DND-41 (cell line): ENCODE data around the gene NXPE2.
A peak's percentile ranks its signal among the peaks of the same experiment; 100 is the strongest.

Experiments
- ATAC-seq: fragments of 200-7000 bp; cut with Tn5 transposase; 3 replicates; pipeline ENCODE4 v1.9.1; 2021; ENCODE audit warnings: low read depth; ENCODE audit not compliant: insufficient read depth
- DNase-seq: peaks from one replicate; pipeline ENCODE4 v3.0.0-alpha.2; 2020
- H2AFZ ChIP-seq: 2 replicates; pipeline ENCODE4 v1.6.0; 2012; ENCODE audit warnings: low read depth, low read length
- H3K27ac ChIP-seq: 2 replicates; pipeline ENCODE4 v1.5.1; 2012; ENCODE audit warnings: low read length, inconsistent platforms
- H3K27me3 ChIP-seq: fragments of 200-600 bp; sonication (generic); 2 replicates; pipeline ENCODE4 v1.6.0; 2012; ENCODE audit warnings: low read length, mild to moderate bottlenecking, inconsistent platforms; ENCODE audit not compliant: insufficient read depth, poor library complexity
- H3K36me3 ChIP-seq: 2 replicates; pipeline ENCODE4 v1.5.1; 2012; ENCODE audit warnings: low read length, inconsistent platforms; ENCODE audit not compliant: insufficient read depth
- H3K4me1 ChIP-seq: 2 replicates; pipeline ENCODE4 v1.5.1; 2012; ENCODE audit warnings: mild to moderate bottlenecking, low read length; ENCODE audit not compliant: insufficient read depth
- H3K4me2 ChIP-seq: 2 replicates; pipeline ENCODE4 v1.6.0; 2012; ENCODE audit warnings: mild to moderate bottlenecking, moderate library complexity, low read length, inconsistent platforms; ENCODE audit not compliant: insufficient read depth
- H3K4me3 ChIP-seq, 2 experiments: fragments of 200-600 bp in 1 of 2; shearing (Covaris generic) in 1 of 2; 2 replicates each; pipeline ENCODE4 v1.5.1; 2012 to 2016; ENCODE audit warnings: inconsistent platforms in 2 of 2, low read length in 2 of 2, mild to moderate bottlenecking in 2 of 2, low read depth in 1 of 2, moderate library complexity in 1 of 2
- H3K79me2 ChIP-seq: 2 replicates; pipeline ENCODE4 v1.6.0; 2012; ENCODE audit warnings: low read length, inconsistent platforms; ENCODE audit not compliant: insufficient read depth
- H3K9ac ChIP-seq: 2 replicates; pipeline ENCODE4 v1.6.0; 2012; ENCODE audit warnings: low read depth, mild to moderate bottlenecking, inconsistent platforms, low read length, moderate library complexity
- H3K9me3 ChIP-seq: 2 replicates; pipeline ENCODE4 v1.5.1; 2012; ENCODE audit warnings: low read length, moderate library complexity, mild to moderate bottlenecking, inconsistent platforms; ENCODE audit not compliant: insufficient read depth, severe bottlenecking
- H4K20me1 ChIP-seq: 2 replicates; pipeline ENCODE4 v1.6.0; 2012; ENCODE audit warnings: low read length; ENCODE audit not compliant: insufficient read depth
- EZH2 ChIP-seq: IDR thresholded peaks from 3 replicates; pipeline ENCODE4 v1.6.1; 2012; ENCODE audit warnings: borderline replicate concordance, low read depth, mild to moderate bottlenecking, moderate library complexity, low read length, inconsistent platforms; ENCODE audit not compliant: severe bottlenecking
- TF ChIP-seq, protein P1 (sequence below): IDR thresholded peaks from 2 replicates; pipeline ENCODE4 v1.5.1; 2012; ENCODE audit warnings: borderline replicate concordance, low read length, moderate library complexity, mild to moderate bottlenecking; ENCODE audit not compliant: poor library complexity, severe bottlenecking; ENCODE audit errors: extremely low read depth

The NXPE2 gene

GRCh38 chr11:114651145-114651718 is 27.1 kb upstream of the NXPE2 start:
- Histone ChIP-seq H3K36me3 (no peaks in the 10 kb centered on the region), H3K4me3 (no peak overlapping the region), H3K27me3 (no peaks in the 10 kb centered on the region), H3K4me2 (no peak overlapping the region), H3K27ac (no peak overlapping the region), H3K9me3 (no peaks in the 10 kb centered on the region), H3K9ac (no peak overlapping the region), H3K79me2 (no peaks in the 10 kb centered on the region), H4K20me1 (no peaks in the 10 kb centered on the region), H2AFZ (no peak overlapping the region), H3K4me1 (no peaks in the 10 kb centered on the region)
- peak; percentile 24 for DNase-seq
- peak; percentile 27; the same call in 1 of the 3 replicates for ATAC-seq
- TF ChIP-seq, protein P1, sequence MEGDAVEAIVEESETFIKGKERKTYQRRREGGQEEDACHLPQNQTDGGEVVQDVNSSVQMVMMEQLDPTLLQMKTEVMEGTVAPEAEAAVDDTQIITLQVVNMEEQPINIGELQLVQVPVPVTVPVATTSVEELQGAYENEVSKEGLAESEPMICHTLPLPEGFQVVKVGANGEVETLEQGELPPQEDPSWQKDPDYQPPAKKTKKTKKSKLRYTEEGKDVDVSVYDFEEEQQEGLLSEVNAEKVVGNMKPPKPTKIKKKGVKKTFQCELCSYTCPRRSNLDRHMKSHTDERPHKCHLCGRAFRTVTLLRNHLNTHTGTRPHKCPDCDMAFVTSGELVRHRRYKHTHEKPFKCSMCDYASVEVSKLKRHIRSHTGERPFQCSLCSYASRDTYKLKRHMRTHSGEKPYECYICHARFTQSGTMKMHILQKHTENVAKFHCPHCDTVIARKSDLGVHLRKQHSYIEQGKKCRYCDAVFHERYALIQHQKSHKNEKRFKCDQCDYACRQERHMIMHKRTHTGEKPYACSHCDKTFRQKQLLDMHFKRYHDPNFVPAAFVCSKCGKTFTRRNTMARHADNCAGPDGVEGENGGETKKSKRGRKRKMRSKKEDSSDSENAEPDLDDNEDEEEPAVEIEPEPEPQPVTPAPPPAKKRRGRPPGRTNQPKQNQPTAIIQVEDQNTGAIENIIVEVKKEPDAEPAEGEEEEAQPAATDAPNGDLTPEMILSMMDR: no peak
- no peak for TF ChIP-seq EZH2

DNA sequence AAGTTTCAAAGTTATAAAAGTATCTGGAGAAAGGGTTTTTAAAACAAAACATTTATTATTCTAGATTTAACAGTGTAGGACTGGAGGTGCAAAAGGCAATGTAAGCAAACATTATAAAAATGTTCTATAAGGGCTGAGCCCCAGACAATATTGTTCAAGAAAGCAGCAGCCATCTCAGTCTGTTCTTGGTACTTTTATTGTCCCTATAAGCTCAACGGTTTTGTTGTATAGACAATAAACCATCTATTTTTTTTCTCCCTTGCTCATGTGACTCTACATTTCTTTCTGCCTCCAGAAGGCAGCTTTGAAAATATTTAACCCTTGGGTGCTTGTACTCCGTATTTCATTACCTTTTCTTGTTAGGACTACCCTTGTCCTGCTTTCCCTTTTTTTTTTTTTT is 25.2 kb upstream of the NXPE2 start:
- H3K4me2 ChIP-seq: no peak overlapping the region
- no peak overlapping the region for H3K9ac ChIP-seq
- no peaks in the 10 kb centered on the region for H3K27me3 ChIP-seq
- no peak overlapping the region for H3K27ac ChIP-seq
- H3K79me2 ChIP-seq: no peaks in the 10 kb centered on the region
- ATAC-seq: no peak
- no peak overlapping the region for H3K4me3 ChIP-seq
- DNase-seq: no peak
- TF ChIP-seq, protein P1: no peak
- TF ChIP-seq EZH2: no peak
- H4K20me1 ChIP-seq: no peaks in the 10 kb centered on the region
- H3K4me1 ChIP-seq: no peaks in the 10 kb centered on the region
- no peak overlapping the region for H2AFZ ChIP-seq
- H3K9me3 ChIP-seq: no peaks in the 10 kb centered on the region
- no peaks in the 10 kb centered on the region for H3K36me3 ChIP-seq

- no peak overlapping the region for H2AFZ ChIP-seq
- no peaks in the 10 kb centered on the region for H3K9me3 ChIP-seq
- ATAC-seq (no peak), DNase-seq (no peak)
- H4K20me1 ChIP-seq: no peaks in the 10 kb centered on the region
- no peaks in the 10 kb centered on the region for H3K79me2 ChIP-seq
- TF ChIP-seq EZH2: no peak
- TF ChIP-seq, protein P1: no peak
- H3K4me1 ChIP-seq: no peaks in the 10 kb centered on the region
- no peak overlapping the region for H3K4me2 ChIP-seq
- H3K27ac ChIP-seq: no peak overlapping the region
- H3K36me3 ChIP-seq: no peaks in the 10 kb centered on the region
- no peak overlapping the region for H3K9ac ChIP-seq
- H3K27me3 ChIP-seq: no peaks in the 10 kb centered on the region
- H3K4me3 ChIP-seq: no peak overlapping the region
Measured at GRCh38 chr11:114664641-114665040, 13.7 kb upstream of the NXPE2 start.

DNA sequence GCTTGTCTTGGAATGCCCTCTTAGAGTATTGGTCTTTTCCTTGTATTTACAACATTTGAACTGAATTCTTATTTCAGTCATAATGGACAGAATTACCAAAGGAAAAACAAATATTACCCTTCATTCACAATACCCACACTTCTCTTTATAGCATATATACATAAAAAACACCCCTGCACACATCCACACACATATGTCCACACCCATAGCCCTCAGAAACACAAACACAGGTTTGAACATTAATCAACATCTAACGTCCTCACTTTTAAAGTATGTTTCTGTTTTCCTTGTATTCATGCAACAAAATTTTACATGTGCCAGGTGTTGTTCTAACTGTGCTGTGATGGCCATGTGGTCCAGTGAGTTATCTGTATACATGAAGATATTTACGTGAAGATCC is 11.6 kb upstream of the NXPE2 start:
- H3K27ac ChIP-seq: no peak overlapping the region
- H3K9me3 ChIP-seq: no peaks in the 10 kb centered on the region
- H3K9ac ChIP-seq: no peak overlapping the region
- no peak overlapping the region for H3K4me3 ChIP-seq
- no peak overlapping the region for H3K4me2 ChIP-seq
- H3K4me1 ChIP-seq: no peaks in the 10 kb centered on the region
- ATAC-seq (no peak), DNase-seq (no peak)
- no peak overlapping the region for H2AFZ ChIP-seq
- H4K20me1 ChIP-seq: no peaks in the 10 kb centered on the region
- TF ChIP-seq EZH2: no peak
- TF ChIP-seq, protein P1: no peak
- H3K27me3 ChIP-seq: no peaks in the 10 kb centered on the region
- no peaks in the 10 kb centered on the region for H3K36me3 ChIP-seq
- no peaks in the 10 kb centered on the region for H3K79me2 ChIP-seq
